GM21447 (cell line): ENCODE measurements around the gene MRTO4.

Experiments
- ATAC-seq: cut with Tn5 transposase; IDR thresholded peaks from one replicate; pipeline ENCODE4 v1.9.1; 2021; ENCODE audit not compliant: unreplicated experiment

The MRTO4 gene

DNA sequence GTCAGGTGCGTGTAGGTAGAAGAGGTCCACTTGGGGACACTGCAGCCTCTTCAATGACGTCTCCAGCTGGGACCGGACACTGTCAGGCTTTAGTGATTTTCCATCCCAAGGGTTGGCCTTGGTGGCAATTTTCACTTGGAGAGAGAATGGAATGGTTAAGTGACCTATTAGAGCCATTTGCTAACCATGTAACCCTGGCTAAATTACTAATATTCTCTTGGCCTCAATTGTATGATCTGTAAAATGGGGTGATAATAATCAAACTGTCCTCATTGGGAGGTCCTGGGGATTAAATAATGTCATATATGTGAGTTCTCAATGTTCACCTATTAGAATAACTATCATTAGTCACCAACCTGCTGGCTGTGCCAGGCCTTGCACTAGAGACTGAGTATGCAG is 56.9 kb downstream of the MRTO4 start:
- ATAC-seq: no peak

DNA sequence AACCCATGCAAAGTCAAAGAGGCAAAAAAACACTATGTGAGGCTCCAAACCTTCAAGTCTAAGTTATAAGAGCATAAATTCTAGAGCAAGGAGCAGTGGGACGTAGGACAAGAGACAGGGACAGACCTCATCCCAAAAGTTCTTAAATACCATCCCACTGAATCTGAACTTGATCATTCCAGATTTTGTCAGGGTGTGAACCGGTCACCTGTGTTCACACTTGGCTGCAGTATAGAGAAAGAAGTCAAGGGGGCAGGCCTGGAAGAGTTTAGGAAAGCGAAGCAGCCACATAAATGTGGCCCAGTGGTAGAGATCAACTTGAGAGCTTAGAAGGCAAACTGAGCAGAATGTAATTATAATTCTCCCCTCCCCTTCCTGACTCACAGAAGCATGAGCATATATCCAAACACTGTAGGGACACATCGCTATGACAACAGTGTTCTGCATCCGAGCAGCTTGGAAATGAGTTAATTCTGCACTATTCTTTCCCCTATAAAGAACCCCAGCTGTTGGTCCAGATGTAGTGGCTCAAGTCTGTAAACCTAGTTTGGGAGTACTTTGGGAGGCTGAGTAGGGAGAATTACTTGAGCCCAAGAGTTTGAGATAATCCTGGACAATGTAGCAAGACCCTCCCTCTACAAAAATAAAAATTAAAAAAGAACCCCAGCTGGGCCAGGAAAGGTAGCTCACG is 57.7 kb downstream of the MRTO4 start:
- ATAC-seq: no peak
